HepG2 (cell line): ENCODE data around the gene ZC3H7B. TPM values are rescaled to one million over a fixed set of nuclear protein-coding genes. Genes with fewer than 3 reads are reported as not detected.

ENCODE experiments used
- ATAC-seq: fragments of 200-7000 bp; cut with Tn5 transposase; 3 replicates; pipeline ENCODE4 v1.9.1; 2020; ENCODE audit warnings: mild to moderate bottlenecking, moderate library complexity
- BruUV-seq: library from RNA; stranded (reverse); fragments of 400-500 nt; replicated peaks from 2 replicates; lab custom pipeline; 2021; lab: Mats Ljungman, UMichigan
- CTCF ChIA-PET: fragments of 300-600 bp; formaldehyde crosslinking; extraction: SDS; loops from one replicate; lab custom pipeline; 2021; ENCODE audit warnings: low total read pairs, inconsistent platforms, low intra/inter-chr PET ratio; lab: Yijun Ruan, JAX
- POLR2A ChIA-PET: fragments of 350-600 bp; sonication (Branson Sonifier 250); formaldehyde crosslinking; loops from one replicate; lab custom pipeline; 2020; ENCODE audit warnings: antibody characterized with exemption, inconsistent platforms; lab: Yijun Ruan, JAX
- DNase-seq: peaks from one replicate; pipeline ENCODE4 v3.0.0-alpha.2; 2015; ENCODE audit warnings: low spot score
- FAIRE-seq: peaks from 3 replicates; lab custom pipeline; 2011; peaks lifted over from hg19 to GRCh38; lab: Jason Lieb, UNC
- H2AFZ ChIP-seq: one replicate; pipeline ENCODE4 v1.6.1; 2011; ENCODE audit warnings: low read length, inconsistent platforms
- H3K27ac ChIP-seq: fragments of 300-600 bp; 3 replicates; pipeline ENCODE4 v1.8.0; 2011; ENCODE audit warnings: mixed run types, mild to moderate bottlenecking, mixed read lengths, low read length, inconsistent platforms; ENCODE audit not compliant: insufficient read depth; ENCODE audit errors: extremely low read length
- H3K27me3 ChIP-seq, 2 experiments: fragments of 200-600 bp in 1 of 2; 2 replicates in 1 of 2; 3 replicates in 1 of 2; pipeline versions ENCODE4 v1.6.0 to v1.8.0; 2011; ENCODE audit warnings: low read length in 2 of 2, mild to moderate bottlenecking in 2 of 2, moderate library complexity in 2 of 2, inconsistent platforms in 1 of 2; ENCODE audit not compliant: insufficient read depth in 2 of 2, control insufficient read depth in 1 of 2
- H3K36me3 ChIP-seq, 2 experiments: fragments of 200-600 bp in 1 of 2; replicated peaks in 1 of 2; 2 replicates in 1 of 2; 3 replicates in 1 of 2; pipeline versions ENCODE4 v1.5.1 to v1.8.0; 2011; ENCODE audit warnings: low read length in 2 of 2, inconsistent platforms in 1 of 2; ENCODE audit not compliant: insufficient read depth in 2 of 2, control insufficient read depth in 1 of 2
- H3K4me1 ChIP-seq: 2 replicates; pipeline ENCODE4 v1.5.1; 2012; ENCODE audit warnings: low read length, inconsistent platforms; ENCODE audit not compliant: insufficient read depth
- H3K4me2 ChIP-seq: 2 replicates; pipeline ENCODE4 v1.6.0; 2011; ENCODE audit warnings: low read depth, low read length, inconsistent platforms
- H3K4me3 ChIP-seq, 3 experiments: fragments of 200-600 bp in 1 of 3; sonication (generic), shearing (Covaris generic) in 1 of 3; replicated peaks in 1 of 3; 2 replicates each; pipeline ENCODE4 v1.5.1; 2011 to 2016; ENCODE audit warnings: low read length in 3 of 3, inconsistent platforms in 2 of 3, low read depth in 2 of 3, mild to moderate bottlenecking in 2 of 3, control low read depth in 1 of 3, mixed read lengths in 1 of 3; ENCODE audit not compliant: insufficient read depth in 1 of 3
- H3K79me2 ChIP-seq: one replicate; pipeline ENCODE4 v1.6.1; 2011; ENCODE audit warnings: low read length, inconsistent platforms; ENCODE audit not compliant: insufficient read depth
- H3K9ac ChIP-seq: 2 replicates; pipeline ENCODE4 v1.6.0; 2011; ENCODE audit warnings: mild to moderate bottlenecking, low read depth, low read length, inconsistent platforms; ENCODE audit not compliant: insufficient read depth
- H3K9me3 ChIP-seq: 2 replicates; pipeline ENCODE4 v1.5.1; 2012; ENCODE audit warnings: mild to moderate bottlenecking, low read length
- H4K20me1 ChIP-seq: 2 replicates; pipeline ENCODE4 v1.6.0; 2011; ENCODE audit warnings: inconsistent platforms, mild to moderate bottlenecking, low read length, moderate library complexity; ENCODE audit not compliant: insufficient read depth
- CREBL2 ChIP-seq: sonication (generic); formaldehyde crosslinking; IDR thresholded peaks from 2 replicates; pipeline ENCODE4 v1.8.1; 2023; ENCODE audit warnings: missing genetic modification reagents, mild to moderate bottlenecking, borderline replicate concordance
- EHMT2 ChIP-seq: fragments of 200-600 bp; sonication (generic); IDR thresholded peaks from 2 replicates; pipeline ENCODE4 v1.7.0; 2017; ENCODE audit warnings: antibody characterized with exemption, low read depth, low read length, borderline replicate concordance
- HNRNPL ChIP-seq: fragments of 200-400 bp; formaldehyde crosslinking; IDR thresholded peaks from 2 replicates; pipeline ENCODE4 v1.6.1; 2017; ENCODE audit warnings: mild to moderate bottlenecking, low read depth, low read length
- MYNN ChIP-seq: sonication (generic); formaldehyde crosslinking; IDR thresholded peaks from 2 replicates; pipeline ENCODE4 v1.4.0; 2020; ENCODE audit warnings: mild to moderate bottlenecking, low read depth, missing genetic modification reagents
- TERF1 ChIP-seq: sonication (generic); formaldehyde crosslinking; IDR thresholded peaks from 2 replicates; pipeline ENCODE4 v1.8.0; 2022; ENCODE audit warnings: mild to moderate bottlenecking, missing genetic modification reagents, moderate library complexity
- ZBTB34 ChIP-seq: sonication (generic); formaldehyde crosslinking; IDR thresholded peaks from 2 replicates; pipeline ENCODE4 v1.8.0; 2022; ENCODE audit warnings: mild to moderate bottlenecking, missing genetic modification reagents
- ZBTB8A ChIP-seq: sonication (generic); formaldehyde crosslinking; IDR thresholded peaks from 2 replicates; pipeline ENCODE4 v1.4.0; 2020; ENCODE audit warnings: mild to moderate bottlenecking, low read depth, missing genetic modification reagents, borderline replicate concordance
- ZFAT ChIP-seq: sonication (generic); formaldehyde crosslinking; conservative IDR thresholded peaks from 2 replicates; pipeline ENCODE4 v1.8.1; 2023; ENCODE audit warnings: missing genetic modification reagents, inconsistent platforms
- ZFP37 ChIP-seq: sonication (generic); formaldehyde crosslinking; IDR thresholded peaks from 2 replicates; pipeline ENCODE4 v1.4.0; 2020; ENCODE audit warnings: missing genetic modification reagents, borderline replicate concordance
- ZFP41 ChIP-seq: sonication (generic); formaldehyde crosslinking; IDR thresholded peaks from 2 replicates; pipeline ENCODE4 v1.4.0; 2020; ENCODE audit warnings: mild to moderate bottlenecking, missing genetic modification reagents, borderline replicate concordance
- ZNF205 ChIP-seq: IDR thresholded peaks from 2 replicates; pipeline ENCODE4 v1.6.1; 2018; ENCODE audit warnings: missing biosample characterization, missing genetic modification reagents
- ZNF296 ChIP-seq: sonication (generic); formaldehyde crosslinking; conservative IDR thresholded peaks from 2 replicates; pipeline ENCODE4 v1.5.0; 2020; ENCODE audit warnings: mild to moderate bottlenecking, missing genetic modification reagents
- WGBS: methylation state at CpG from one replicate; pipeline ENCODE4 v1.1.6; 2017; ENCODE audit warnings: low lambda C conversion rate; 5-methylcytosine and 5-hydroxymethylcytosine counted together
- in situ Hi-C: cut with HindIII; loops from 2 replicates; pipeline ENCODE4 v1.10.0; 2017; ENCODE audit warnings: low pct_unique_long_range_greater_than_20kb; ENCODE audit not compliant: extremely low pct_ligation_motif_present
- intact Hi-C: fragments of 100-400 bp; cut with micrococcal nuclease; formaldehyde crosslinking; loops from one replicate; pipeline ENCODE4 v1.10.0; 2022; ENCODE audit not compliant: unreplicated experiment
- polyA plus RNA-seq, 8 experiments: library from polyadenylated mRNA; depleted of rRNA in 3 of 8; stranded (reverse) in 7 of 8; unstranded in 1 of 8; fragments of >200 nt; fragmentation: Illumina TruSeq in 4 of 8; extraction: Trizol in 4 of 8; gene quantifications; 2 replicates each; pipeline versions ENCODE4 v1.2.1 to v1.2.3, GENCODE V29; 2011 to 2016; ENCODE audit warnings: low read depth in 4 of 8, missing spikeins in 1 of 8, mixed read lengths in 1 of 8; ENCODE audit not compliant: insufficient read depth in 1 of 8
- total RNA-seq, 5 experiments: library from RNA; depleted of rRNA; stranded (reverse); fragments of >200 nt; fragmentation: Illumina TruSeq; extraction: Trizol; gene quantifications; 2 replicates each; pipeline ENCODE4 v1.2.3, GENCODE V29; 2016; ENCODE audit warnings: low read depth in 1 of 5
- TF ChIP-seq, protein P1 (sequence below): sonication (generic); formaldehyde crosslinking; IDR thresholded peaks from 2 replicates; pipeline ENCODE4 v1.5.0; 2020; ENCODE audit warnings: missing genetic modification reagents
- TF ChIP-seq, protein P2 (sequence below), 2 experiments: sonication (generic) in 1 of 2; formaldehyde crosslinking in 1 of 2; IDR thresholded peaks; 2 replicates each; pipeline versions ENCODE4 v1.5.1 to v1.6.1; 2011 to 2020; ENCODE audit warnings: borderline replicate concordance in 1 of 2, low read depth in 1 of 2, low read length in 1 of 2, mild to moderate bottlenecking in 1 of 2, missing genetic modification reagents in 1 of 2, moderate library complexity in 1 of 2

Gene ZC3H7B
- total and polyA plus RNA-seq, 2 of the 13 experiments (the other 11 are each of a cell fraction or from before 2014, with no cell fraction given): 26.4 to 37.2 TPM

DNA sequence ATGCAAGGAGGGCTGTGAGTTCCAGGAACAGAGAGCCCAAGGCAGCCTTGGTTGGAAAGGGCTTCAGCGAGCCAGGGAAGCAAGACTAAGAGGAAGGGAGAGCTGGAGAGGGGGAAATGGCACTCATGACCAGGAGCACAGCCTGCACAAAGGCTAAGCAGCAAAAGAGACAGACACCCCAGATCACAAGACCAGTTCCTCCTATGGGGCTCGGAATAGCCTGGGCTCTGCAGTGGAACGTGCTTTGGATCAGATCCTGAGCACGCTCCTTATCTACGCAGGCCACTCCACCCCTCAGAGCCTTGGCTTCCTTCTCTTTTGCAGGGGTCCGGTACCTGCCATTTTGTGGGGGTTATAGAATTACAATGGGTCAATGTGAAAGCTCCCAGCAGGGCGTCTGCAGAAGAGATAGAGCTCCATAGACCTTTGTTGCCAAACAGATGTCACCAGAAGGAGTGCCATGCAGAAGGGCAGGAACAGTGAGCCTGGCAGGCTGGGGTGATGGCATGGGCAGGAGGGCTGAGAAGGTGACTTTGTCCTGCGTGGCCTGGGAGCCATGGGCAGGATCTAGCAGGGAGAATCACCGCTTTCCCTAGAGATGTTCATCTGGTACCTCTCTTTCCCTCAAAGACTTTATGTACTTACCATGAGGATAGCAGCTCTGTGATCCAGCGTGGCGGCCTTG lies 33.8 kb downstream of the ZC3H7B start:
- intact Hi-C loops (no loop called here), in situ Hi-C loops (no loop called here)
- Histone ChIP-seq H3K36me3 (peaks cover 37 to 54% of the 10 kb centered on the region in 2 experiments), H3K9ac (no peak overlapping the region), H4K20me1 (no peaks in the 10 kb centered on the region), H3K27me3 (no peaks in the 10 kb centered on the region; a peak in 1 of 5 replicates), H3K79me2 (no peaks in the 10 kb centered on the region), H3K4me3 (no peak overlapping the region), H3K4me2 (no peak overlapping the region), H2AFZ (no peak overlapping the region), H3K27ac (no peak overlapping the region), H3K4me1 (no peaks in the 10 kb centered on the region), H3K9me3 (no peaks in the 10 kb centered on the region)
- WGBS: 100% methylated on average over 11 of the region's 11 CpGs
- FAIRE-seq (no peak), ATAC-seq (no peak), DNase-seq (no peak)
- TF ChIP-seq CREBL2 (CRISPR knock-in tag): no peak
- no peak for TF ChIP-seq ZFP41 (CRISPR knock-in tag)
- no peak for TF ChIP-seq ZBTB34 (CRISPR knock-in tag)
- TF ChIP-seq, protein P1, sequence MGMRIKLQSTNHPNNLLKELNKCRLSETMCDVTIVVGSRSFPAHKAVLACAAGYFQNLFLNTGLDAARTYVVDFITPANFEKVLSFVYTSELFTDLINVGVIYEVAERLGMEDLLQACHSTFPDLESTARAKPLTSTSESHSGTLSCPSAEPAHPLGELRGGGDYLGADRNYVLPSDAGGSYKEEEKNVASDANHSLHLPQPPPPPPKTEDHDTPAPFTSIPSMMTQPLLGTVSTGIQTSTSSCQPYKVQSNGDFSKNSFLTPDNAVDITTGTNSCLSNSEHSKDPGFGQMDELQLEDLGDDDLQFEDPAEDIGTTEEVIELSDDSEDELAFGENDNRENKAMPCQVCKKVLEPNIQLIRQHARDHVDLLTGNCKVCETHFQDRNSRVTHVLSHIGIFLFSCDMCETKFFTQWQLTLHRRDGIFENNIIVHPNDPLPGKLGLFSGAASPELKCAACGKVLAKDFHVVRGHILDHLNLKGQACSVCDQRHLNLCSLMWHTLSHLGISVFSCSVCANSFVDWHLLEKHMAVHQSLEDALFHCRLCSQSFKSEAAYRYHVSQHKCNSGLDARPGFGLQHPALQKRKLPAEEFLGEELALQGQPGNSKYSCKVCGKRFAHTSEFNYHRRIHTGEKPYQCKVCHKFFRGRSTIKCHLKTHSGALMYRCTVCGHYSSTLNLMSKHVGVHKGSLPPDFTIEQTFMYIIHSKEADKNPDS (CRISPR knock-in tag): no peak
- TF ChIP-seq, protein P2, sequence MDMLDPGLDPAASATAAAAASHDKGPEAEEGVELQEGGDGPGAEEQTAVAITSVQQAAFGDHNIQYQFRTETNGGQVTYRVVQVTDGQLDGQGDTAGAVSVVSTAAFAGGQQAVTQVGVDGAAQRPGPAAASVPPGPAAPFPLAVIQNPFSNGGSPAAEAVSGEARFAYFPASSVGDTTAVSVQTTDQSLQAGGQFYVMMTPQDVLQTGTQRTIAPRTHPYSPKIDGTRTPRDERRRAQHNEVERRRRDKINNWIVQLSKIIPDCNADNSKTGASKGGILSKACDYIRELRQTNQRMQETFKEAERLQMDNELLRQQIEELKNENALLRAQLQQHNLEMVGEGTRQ (IDR thresholded peaks at IDR 0.05; ENCODE audit: low read depth, low read length): no peak
- TF ChIP-seq, protein P2 (CRISPR knock-in tag; IDR thresholded peaks at IDR 0.05; ENCODE audit: borderline replicate concordance): no peak
- no peak for TF ChIP-seq ZNF296 (CRISPR knock-in tag)
- TF ChIP-seq ZFP37 (CRISPR knock-in tag): no peak
- no peak for TF ChIP-seq EHMT2
- no peak for TF ChIP-seq ZFAT (CRISPR knock-in tag)
- no peak for TF ChIP-seq ZBTB8A (CRISPR knock-in tag)
- no peak for TF ChIP-seq MYNN (CRISPR knock-in tag)
- TF ChIP-seq TERF1 (CRISPR knock-in tag): no peak
- no peak for TF ChIP-seq HNRNPL
- TF ChIP-seq ZNF205: no peak
- ChIA-PET CTCF (no interaction called here), POLR2A (no interaction called here)
- no TSS peak for BruUV-seq
